HepG2 (cell line): Measurements from ENCODE around the gene GNG3. TPM values are rescaled to one million over a fixed set of nuclear protein-coding genes. Genes with fewer than 3 reads are reported as not detected.

ENCODE experiments used
- ATM ChIP-seq: fragments of 450-650 bp; IDR thresholded peaks from 2 replicates; pipeline ENCODE4 v1.7.1; 2017; ENCODE audit warnings: mild to moderate bottlenecking, borderline replicate concordance
- BATF2 ChIP-seq: sonication (generic); formaldehyde crosslinking; IDR thresholded peaks from 2 replicates; pipeline ENCODE4 v1.8.0; 2022; ENCODE audit warnings: mild to moderate bottlenecking, missing genetic modification reagents, moderate library complexity
- BHLHE40 ChIP-seq: IDR thresholded peaks from 2 replicates; pipeline ENCODE4 v1.6.1; 2011; ENCODE audit warnings: low read length, improper control_type of control experiment
- BRF2 ChIP-seq: sonication (generic); formaldehyde crosslinking; IDR thresholded peaks from 2 replicates; pipeline ENCODE4 v1.8.1; 2022; ENCODE audit warnings: mild to moderate bottlenecking, missing genetic modification reagents
- CREB1 ChIP-seq, 2 experiments: fragments of 450-650 bp in 1 of 2; IDR thresholded peaks; 2 replicates each; pipeline ENCODE4 v1.6.1; 2016 to 2017; ENCODE audit warnings: control low read depth in 1 of 2, mild to moderate bottlenecking in 1 of 2, missing compliant biosample characterization in 1 of 2, missing genetic modification characterization in 1 of 2
- FOXO1 ChIP-seq: sonication (generic); formaldehyde crosslinking; IDR thresholded peaks from 2 replicates; pipeline ENCODE4 v1.4.0; 2020; ENCODE audit warnings: missing genetic modification reagents
- GLMP ChIP-seq: sonication (generic); formaldehyde crosslinking; IDR thresholded peaks from 2 replicates; pipeline ENCODE4 v1.9.0; 2021; ENCODE audit warnings: missing genetic modification reagents, mild to moderate bottlenecking, borderline replicate concordance
- HMG20A ChIP-seq: IDR thresholded peaks from 2 replicates; pipeline ENCODE4 v1.6.1; 2016; ENCODE audit warnings: borderline replicate concordance
- NFYC ChIP-seq: IDR thresholded peaks from 2 replicates; pipeline ENCODE4 v1.6.1; 2016; ENCODE audit warnings: missing genetic modification reagents, missing compliant biosample characterization
- RFX3 ChIP-seq: IDR thresholded peaks from 2 replicates; pipeline ENCODE4 v1.6.1; 2016; ENCODE audit warnings: missing biosample characterization, missing genetic modification reagents
- SOX6 ChIP-seq, 2 experiments: fragments of 450-650 bp in 1 of 2; sonication (generic) in 1 of 2; formaldehyde crosslinking in 1 of 2; IDR thresholded peaks; 2 replicates each; pipeline versions ENCODE4 v1.4.0 to v1.6.1; 2017 to 2020; ENCODE audit warnings: antibody characterized with exemption in 1 of 2, mild to moderate bottlenecking in 1 of 2, missing genetic modification reagents in 1 of 2
- TEF ChIP-seq: sonication (generic); formaldehyde crosslinking; IDR thresholded peaks from 2 replicates; pipeline ENCODE4 v1.5.0; 2020; ENCODE audit warnings: missing genetic modification reagents
- ZKSCAN1 ChIP-seq: fragments of 150-350 bp; IDR thresholded peaks from 2 replicates; pipeline ENCODE4 v1.6.1; 2014; ENCODE audit warnings: low read length
- ZNF10 ChIP-seq: sonication (generic); formaldehyde crosslinking; IDR thresholded peaks from 2 replicates; pipeline ENCODE4 v1.4.0; 2020; ENCODE audit warnings: mild to moderate bottlenecking, low read depth, missing genetic modification reagents, borderline replicate concordance
- ZNF224 ChIP-seq: sonication (generic); formaldehyde crosslinking; IDR thresholded peaks from 2 replicates; pipeline ENCODE4 v1.5.0; 2020; ENCODE audit warnings: mild to moderate bottlenecking, missing genetic modification reagents
- ZNF263 ChIP-seq: sonication (generic); formaldehyde crosslinking; IDR thresholded peaks from 2 replicates; pipeline ENCODE4 v1.4.0; 2020; ENCODE audit warnings: missing genetic modification reagents
- ZNF367 ChIP-seq: sonication (generic); formaldehyde crosslinking; IDR thresholded peaks from 2 replicates; pipeline ENCODE4 v1.4.0; 2020; ENCODE audit warnings: missing genetic modification reagents, borderline replicate concordance
- ZNF550 ChIP-seq: sonication (generic); formaldehyde crosslinking; IDR thresholded peaks from 2 replicates; pipeline ENCODE4 v1.4.0; 2020; ENCODE audit warnings: mild to moderate bottlenecking, missing genetic modification reagents, borderline replicate concordance
- ZNF598 ChIP-seq: sonication (generic); formaldehyde crosslinking; IDR thresholded peaks from 2 replicates; pipeline ENCODE4 v1.5.1; 2020; ENCODE audit warnings: mild to moderate bottlenecking, missing genetic modification reagents, borderline replicate concordance
- ZNF768 ChIP-seq: sonication (generic); formaldehyde crosslinking; IDR thresholded peaks from 2 replicates; pipeline ENCODE4 v1.4.0; 2020; ENCODE audit warnings: missing genetic modification reagents
- ZNF770 ChIP-seq: sonication (generic); formaldehyde crosslinking; IDR thresholded peaks from 2 replicates; pipeline ENCODE4 v1.5.0; 2020; ENCODE audit warnings: mild to moderate bottlenecking, missing genetic modification reagents
- ZSCAN21 ChIP-seq: sonication (generic); formaldehyde crosslinking; IDR thresholded peaks from 2 replicates; pipeline ENCODE4 v1.8.0; 2022; ENCODE audit warnings: mild to moderate bottlenecking, missing genetic modification reagents, moderate library complexity, borderline replicate concordance
- polyA plus RNA-seq, 8 experiments: library from polyadenylated mRNA; depleted of rRNA in 3 of 8; stranded (reverse) in 7 of 8; unstranded in 1 of 8; fragments of >200 nt; fragmentation: Illumina TruSeq in 4 of 8; extraction: Trizol in 4 of 8; gene quantifications; 2 replicates each; pipeline versions ENCODE4 v1.2.1 to v1.2.3, GENCODE V29; 2011 to 2016; ENCODE audit warnings: low read depth in 4 of 8, missing spikeins in 1 of 8, mixed read lengths in 1 of 8; ENCODE audit not compliant: insufficient read depth in 1 of 8
- total RNA-seq, 5 experiments: library from RNA; depleted of rRNA; stranded (reverse); fragments of >200 nt; fragmentation: Illumina TruSeq; extraction: Trizol; gene quantifications; 2 replicates each; pipeline ENCODE4 v1.2.3, GENCODE V29; 2016; ENCODE audit warnings: low read depth in 1 of 5

The GNG3 gene
- total and polyA plus RNA-seq, 2 of the 13 experiments (the other 11 are each of a cell fraction or from before 2014, with no cell fraction given): not detected

- TF ChIP-seq SOX6 (IDR thresholded peaks at IDR 0.05): no peak
- TF ChIP-seq SOX6 (CRISPR knock-in tag; IDR thresholded peaks at IDR 0.05): peak; percentile 59; the same call in 1 of the 2 replicates
- TF ChIP-seq ZNF263 (CRISPR knock-in tag): 0 out of 2 replicates have a peak, but pooled peaks have one; percentile 17
- TF ChIP-seq FOXO1 (CRISPR knock-in tag): peak; percentile 57; the same call in 1 of the 2 replicates
- TF ChIP-seq ZSCAN21: no peak
- peak; percentile 9; the same call in 1 of the 2 replicates for TF ChIP-seq ZNF770 (CRISPR knock-in tag)
- TF ChIP-seq TEF (CRISPR knock-in tag): no peak
- TF ChIP-seq NFYC (CRISPR knock-in tag): no peak; the same call in 1 of the 2 replicates
- TF ChIP-seq BATF2 (CRISPR knock-in tag): no peak
- no peak for TF ChIP-seq ATM
- peak; percentile 56; the same call in 1 of the 2 replicates for TF ChIP-seq ZNF224 (CRISPR knock-in tag)
- TF ChIP-seq ZNF598 (CRISPR knock-in tag): peak; percentile 74
- TF ChIP-seq ZNF550 (CRISPR knock-in tag): no peak
- TF ChIP-seq ZNF10 (CRISPR knock-in tag): no peak
- no peak for TF ChIP-seq ZKSCAN1
- peak; percentile 36; the same call in 1 of the 2 replicates for TF ChIP-seq ZNF768 (CRISPR knock-in tag)
- no peak for TF ChIP-seq GLMP
- peak; percentile 52; the same call in 1 of the 2 replicates for TF ChIP-seq BHLHE40
- 0 out of 2 replicates have a peak, but pooled peaks have one; percentile 71 for TF ChIP-seq BRF2 (CRISPR knock-in tag)
- no peak for TF ChIP-seq HMG20A (CRISPR knock-in tag)
- TF ChIP-seq CREB1 (IDR thresholded peaks at IDR 0.05): peak; percentile 17; the same call in 1 of the 2 replicates
- TF ChIP-seq CREB1 (CRISPR knock-in tag; IDR thresholded peaks at IDR 0.05): no peak
- no peak for TF ChIP-seq RFX3 (CRISPR knock-in tag)
- no peak for TF ChIP-seq ZNF367 (CRISPR knock-in tag)
Observed at GRCh38 chr11:62678770-62679696, 28.4 kb upstream of the GNG3 start, which contains the start of gene UBXN1 (continued).
